Keratinocyte (primary cell): Measurements from ENCODE around the gene LRRC28. TPM values are rescaled to one million over a fixed set of nuclear protein-coding genes. Genes with fewer than 3 reads are reported as not detected.

Source experiments
- DNase-seq: peaks from one replicate; pipeline ENCODE4 v3.0.0-alpha.2; 2011; ENCODE audit warnings: low read depth, missing footprints, low spot score
- FAIRE-seq: peaks from 2 replicates; lab custom pipeline; 2011; peaks lifted over from hg19 to GRCh38; lab: Jason Lieb, UNC
- H2AFZ ChIP-seq: 2 replicates; pipeline ENCODE4 v1.6.0; 2012; ENCODE audit warnings: low read length, control low read depth, inconsistent platforms; ENCODE audit not compliant: control insufficient read depth
- H3K27ac ChIP-seq: 2 replicates; pipeline ENCODE4 v1.5.1; 2011; ENCODE audit warnings: low read length; ENCODE audit not compliant: control insufficient read depth, insufficient read depth
- H3K27me3 ChIP-seq: 3 replicates; pipeline ENCODE4 v1.6.0; 2011; ENCODE audit warnings: low read length; ENCODE audit not compliant: control insufficient read depth, insufficient read depth; ENCODE audit errors: extremely low read depth
- H3K36me3 ChIP-seq, 2 experiments: 2 replicates in 1 of 2; 3 replicates in 1 of 2; pipeline ENCODE4 v1.5.1; 2011; ENCODE audit warnings: low read length in 2 of 2, mild to moderate bottlenecking in 1 of 2; ENCODE audit not compliant: control insufficient read depth in 2 of 2, insufficient read depth in 2 of 2; ENCODE audit errors: extremely low read depth in 1 of 2
- H3K4me1 ChIP-seq: 3 replicates; pipeline ENCODE4 v1.5.1; 2011; ENCODE audit warnings: low read length; ENCODE audit not compliant: control insufficient read depth, insufficient read depth; ENCODE audit errors: extremely low read depth
- H3K4me2 ChIP-seq: 3 replicates; pipeline ENCODE4 v1.6.0; 2011; ENCODE audit warnings: low read depth, low read length; ENCODE audit not compliant: control insufficient read depth, insufficient read depth; ENCODE audit errors: extremely low read depth
- H3K4me3 ChIP-seq, 3 experiments: fragments of 200-600 bp in 1 of 3; sonication (generic) in 1 of 3; 2 replicates in 2 of 3; 3 replicates in 1 of 3; pipeline ENCODE4 v1.5.1; 2011 to 2016; ENCODE audit warnings: low read length in 3 of 3, mild to moderate bottlenecking in 3 of 3, control low read depth in 2 of 3, inconsistent platforms in 1 of 3, low read depth in 1 of 3, mixed read lengths in 1 of 3, mixed run types in 1 of 3, moderate library complexity in 1 of 3; ENCODE audit not compliant: control insufficient read depth in 2 of 3, insufficient read depth in 2 of 3; ENCODE audit errors: extremely low read depth in 1 of 3
- H3K79me2 ChIP-seq: 2 replicates; pipeline ENCODE4 v1.6.0; 2012; ENCODE audit warnings: low read length; ENCODE audit not compliant: control insufficient read depth, insufficient read depth
- H3K9ac ChIP-seq: 3 replicates; pipeline ENCODE4 v1.6.0; 2011; ENCODE audit warnings: low read length; ENCODE audit not compliant: control insufficient read depth, insufficient read depth; ENCODE audit errors: extremely low read depth
- H3K9me1 ChIP-seq: 3 replicates; pipeline ENCODE4 v1.6.0; 2011; ENCODE audit warnings: low read length; ENCODE audit not compliant: control insufficient read depth, insufficient read depth; ENCODE audit errors: extremely low read depth
- H3K9me3 ChIP-seq: 2 replicates; pipeline ENCODE4 v1.5.1; 2012; ENCODE audit warnings: low read depth, low read length; ENCODE audit not compliant: control insufficient read depth
- H4K20me1 ChIP-seq: 3 replicates; pipeline ENCODE4 v1.6.0; 2011; ENCODE audit warnings: low read length; ENCODE audit not compliant: control insufficient read depth, insufficient read depth; ENCODE audit errors: extremely low read depth
- CTCF ChIP-seq, 3 experiments: IDR thresholded peaks in 1 of 3; conservative IDR thresholded peaks in 1 of 3; optimal IDR thresholded peaks in 1 of 3; 2 replicates in 2 of 3; 3 replicates in 1 of 3; pipeline versions ENCODE3 to v1.5.1; 2011; ENCODE audit warnings: low read length in 3 of 3, mild to moderate bottlenecking in 3 of 3, moderate library complexity in 2 of 3, control low read depth in 1 of 3, inconsistent platforms in 1 of 3; ENCODE audit not compliant: insufficient read depth in 2 of 3; ENCODE audit errors: extremely low read depth in 1 of 3
- EZH2 ChIP-seq: IDR thresholded peaks from one replicate; pipeline ENCODE4 v1.6.1; 2012; ENCODE audit warnings: inconsistent platforms, mild to moderate bottlenecking, low read length, moderate library complexity
- dilution Hi-C: fragments of 300-500 bp; cut with MboI; formaldehyde crosslinking; loops from one replicate; pipeline ENCODE4 v1.7.0; 2020; ENCODE audit warnings: low sequenced_read_pairs; ENCODE audit not compliant: extremely low pct_ligation_motif_present
- polyA plus RNA-seq, 5 experiments: library from polyadenylated mRNA; depleted of rRNA in 3 of 5; stranded (reverse) in 3 of 5; stranded (forward) in 1 of 5; unstranded in 1 of 5; fragments of >200 nt; gene quantifications; 1 replicate in 1 of 5; 2 replicates in 3 of 5; 3 replicates in 1 of 5; pipeline versions ENCODE4 v1.2.1 to v1.2.3, GENCODE V29; 2011 to 2012; ENCODE audit warnings: missing spikeins in 2 of 5, low read depth in 1 of 5, low replicate concordance in 1 of 5

LRRC28 gene
- polyA plus RNA-seq, 1 donor (not counting 4 experiments of a cell fraction or from before 2014, with no cell fraction given), result 25.1 TPM

DNA sequence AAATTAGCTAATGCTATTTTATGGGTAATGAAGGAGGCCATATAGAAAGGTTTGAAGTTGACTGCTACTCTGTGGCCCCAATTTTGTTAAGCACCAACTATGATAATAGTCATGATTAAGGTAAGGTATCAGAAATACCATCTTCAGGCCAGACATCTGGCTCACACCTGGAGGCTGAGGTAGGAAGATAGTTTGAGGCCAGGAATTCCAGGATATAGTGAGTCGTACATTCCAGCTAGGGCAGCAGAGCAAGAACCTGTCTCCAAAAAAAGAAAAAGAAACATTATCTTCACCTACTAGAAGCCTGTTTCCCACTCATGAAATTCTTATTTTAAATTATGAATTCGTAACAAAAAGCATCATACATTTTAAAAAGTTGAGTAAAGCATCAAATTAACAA lies 64.4 kb downstream of the LRRC28 start:
- H3K4me2 ChIP-seq, result no peak overlapping the region
- H3K9ac ChIP-seq, result no peak overlapping the region
- no peaks in the 10 kb centered on the region for H3K36me3 ChIP-seq
- no peaks in the 10 kb centered on the region for H3K27me3 ChIP-seq
- no peaks in the 10 kb centered on the region for H3K79me2 ChIP-seq
- H3K4me3 ChIP-seq, result no peak overlapping the region
- no peaks in the 10 kb centered on the region for H3K9me1 ChIP-seq
- no peaks in the 10 kb centered on the region for H3K9me3 ChIP-seq
- no peaks in the 10 kb centered on the region for H4K20me1 ChIP-seq
- dilution Hi-C loops, result no loop called here
- H3K27ac ChIP-seq, result no peak overlapping the region
- no peak for TF ChIP-seq EZH2
- no peak for TF ChIP-seq CTCF (optimal IDR thresholded peaks at IDR 0.05 in 1 of 3, IDR thresholded peaks at IDR 0.05 in 1 of 3, conservative IDR thresholded peaks at IDR 0.05 in 1 of 3; ENCODE audit: extremely low read depth in 1 of 3, insufficient read depth in 2 of 3, low read length in 3 of 3)
- H2AFZ ChIP-seq, result no peak overlapping the region
- peaks cover 6% of the 10 kb centered on the region for H3K4me1 ChIP-seq
- DNase-seq (no peak), FAIRE-seq (no peak)

- Histone ChIP-seq H3K4me1 (peaks cover 46% of the 10 kb centered on the region), H3K27me3 (no peaks in the 10 kb centered on the region), H3K4me2 (peak overlapping the region; percentile 74), H3K9me1 (no peaks in the 10 kb centered on the region), H3K4me3 (peak overlapping the region in 1 of 3 experiments; percentile 19), H3K79me2 (no peaks in the 10 kb centered on the region), H3K27ac (peak overlapping the region; percentile 95), H4K20me1 (no peaks in the 10 kb centered on the region), H3K9ac (peak overlapping the region; percentile 65), H3K9me3 (no peaks in the 10 kb centered on the region), H2AFZ (no peak overlapping the region), H3K36me3 (no peaks in the 10 kb centered on the region)
- dilution Hi-C loops, result no loop called here
- TF ChIP-seq EZH2 (no peak), CTCF (optimal IDR thresholded peaks at IDR 0.05 in 1 of 3, IDR thresholded peaks at IDR 0.05 in 1 of 3, conservative IDR thresholded peaks at IDR 0.05 in 1 of 3; ENCODE audit: extremely low read depth in 1 of 3, insufficient read depth in 2 of 3, low read length in 3 of 3) (no peak)
- DNase-seq (no peak), FAIRE-seq (peak; percentile 58)
Measured at GRCh38 chr15:99320374-99321215, 69.3 kb downstream of the LRRC28 start.
